IPS-18c (cell line): Measurements from ENCODE around the gene PPFIA2.
"Not testable (repeated sequence)": the region's sequence is repeated elsewhere in the genome, so short reads cannot be mapped to it uniquely, and the experiment has no call there.

Experiments
- H3K4me3 ChIP-seq: 2 replicates; pipeline ENCODE4 v1.7.0; 2013; ENCODE audit warnings: low read depth, mild to moderate bottlenecking, low read length, moderate library complexity; ENCODE audit not compliant: insufficient read depth
- H3K9me3 ChIP-seq: one replicate; pipeline ENCODE4 v1.6.1; 2013; ENCODE audit warnings: mild to moderate bottlenecking, low read length, moderate library complexity; ENCODE audit not compliant: control insufficient read depth, insufficient read depth

The PPFIA2 gene

GRCh38 chr12:81591256-81591655, 167.9 kb downstream of the PPFIA2 start:
- Histone ChIP-seq H3K9me3 (no peaks in the 10 kb centered on the region), H3K4me3 (no peak overlapping the region)

DNA sequence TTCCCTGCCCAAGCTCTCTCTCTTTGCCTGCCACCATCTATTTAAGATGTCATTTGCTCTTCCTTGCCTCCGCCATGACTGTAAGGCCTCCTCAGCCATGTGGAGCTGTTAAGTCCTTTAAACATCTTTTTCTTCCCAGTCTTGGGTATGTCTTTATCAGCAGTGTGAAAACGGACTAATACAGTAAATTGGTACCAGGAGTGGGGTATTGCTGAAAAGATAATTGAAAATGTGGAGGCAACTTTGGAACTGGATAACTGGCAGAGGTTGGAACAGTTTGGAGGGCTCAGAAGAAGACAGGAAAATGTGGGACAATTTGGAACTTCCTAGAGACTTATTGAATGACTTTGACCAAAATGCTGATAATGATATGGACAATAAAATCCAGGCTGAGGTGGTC, 168.4 kb downstream of the PPFIA2 start:
- not testable (repeated sequence) for H3K9me3 ChIP-seq

GRCh38 chr12:81588235-81589008, 170.7 kb downstream of the PPFIA2 start:
- H3K4me3 ChIP-seq = no peak overlapping the region

More for the DNA sequence above, 168.4 kb downstream of the PPFIA2 start:
- not testable (repeated sequence) for H3K4me3 ChIP-seq

GRCh38 chr12:81585787-81586186, 173.4 kb downstream of the PPFIA2 start:
- Histone ChIP-seq H3K4me3 (no peak overlapping the region), H3K9me3 (no peaks in the 10 kb centered on the region)

More at GRCh38 chr12:81588235-81589008, 170.7 kb downstream of the PPFIA2 start:
- no peaks in the 10 kb centered on the region for H3K9me3 ChIP-seq

DNA sequence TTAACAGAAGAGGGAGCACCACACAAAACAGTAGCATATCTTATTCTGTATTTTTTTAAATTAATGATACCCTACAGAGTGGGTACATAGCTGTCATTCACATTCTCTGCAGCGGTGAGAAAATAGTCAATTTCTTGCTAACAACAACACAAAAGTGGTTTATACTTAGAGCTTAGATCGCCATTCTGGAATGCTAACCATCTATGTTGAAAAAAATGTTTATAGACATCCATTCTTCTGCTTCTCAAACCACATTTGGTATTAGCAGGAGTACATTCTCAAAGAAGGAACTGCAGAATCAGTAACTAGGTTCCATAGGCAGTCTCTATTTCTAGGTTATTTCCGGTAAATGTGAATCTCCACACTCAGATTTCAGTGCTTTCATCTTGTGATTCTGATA, 185.9 kb downstream of the PPFIA2 start:
- Histone ChIP-seq H3K9me3 (no peaks in the 10 kb centered on the region), H3K4me3 (no peak overlapping the region)

GRCh38 chr12:81572411-81572810, 186.7 kb downstream of the PPFIA2 start:
- Histone ChIP-seq H3K4me3 (no peak overlapping the region), H3K9me3 (no peaks in the 10 kb centered on the region)

- Histone ChIP-seq H3K9me3 (peaks cover 2% of the 10 kb centered on the region), H3K4me3 (no peak overlapping the region)
Observed at GRCh38 chr12:81570234-81570633, 188.9 kb downstream of the PPFIA2 start.

DNA sequence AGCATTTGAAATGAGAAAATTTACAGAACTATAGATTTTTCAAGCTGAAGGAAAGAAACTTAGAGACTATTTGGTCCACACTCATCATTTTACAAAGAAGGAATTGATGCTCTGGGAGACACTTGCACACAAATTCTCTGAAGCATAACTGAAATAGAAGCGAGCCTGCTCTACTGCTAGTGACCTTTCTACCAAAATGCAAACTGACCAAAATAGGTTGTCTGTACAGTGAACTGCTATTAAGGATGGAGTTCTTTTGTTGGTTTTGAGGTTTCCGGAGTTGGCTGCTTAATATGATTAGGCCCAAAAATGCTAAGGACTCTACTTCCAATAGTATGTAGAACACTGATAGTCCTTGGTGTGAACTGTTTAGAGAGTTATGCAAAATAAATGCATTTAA, 194.9 kb downstream of the PPFIA2 start:
- Histone ChIP-seq H3K4me3 (no peak overlapping the region), H3K9me3 (peaks cover 2% of the 10 kb centered on the region)

DNA sequence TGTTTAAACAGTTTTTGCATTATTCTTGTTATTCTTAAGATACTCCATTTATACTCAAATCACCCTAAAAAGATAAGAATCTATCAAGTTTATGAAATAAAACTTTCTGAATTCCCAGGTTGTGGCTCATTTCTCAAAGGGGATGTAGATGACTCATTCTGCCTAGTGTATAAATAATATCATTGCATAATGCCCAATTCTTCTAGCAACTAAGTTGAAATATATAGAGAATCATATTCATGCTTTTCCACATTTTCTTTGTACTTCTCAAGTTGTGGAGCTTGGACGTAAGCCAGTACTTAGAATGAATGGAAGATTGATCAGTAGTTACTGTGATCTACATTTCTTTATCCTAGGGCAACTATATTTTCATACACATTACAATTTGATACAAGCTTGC, 201.1 kb downstream of the PPFIA2 start:
- H3K9me3 ChIP-seq = no peaks in the 10 kb centered on the region

GRCh38 chr12:81546811-81547210, 212.3 kb downstream of the PPFIA2 start:
- H3K9me3 ChIP-seq = no peaks in the 10 kb centered on the region
- no peak overlapping the region for H3K4me3 ChIP-seq

More for the DNA sequence above, 201.1 kb downstream of the PPFIA2 start:
- no peak overlapping the region for H3K4me3 ChIP-seq

DNA sequence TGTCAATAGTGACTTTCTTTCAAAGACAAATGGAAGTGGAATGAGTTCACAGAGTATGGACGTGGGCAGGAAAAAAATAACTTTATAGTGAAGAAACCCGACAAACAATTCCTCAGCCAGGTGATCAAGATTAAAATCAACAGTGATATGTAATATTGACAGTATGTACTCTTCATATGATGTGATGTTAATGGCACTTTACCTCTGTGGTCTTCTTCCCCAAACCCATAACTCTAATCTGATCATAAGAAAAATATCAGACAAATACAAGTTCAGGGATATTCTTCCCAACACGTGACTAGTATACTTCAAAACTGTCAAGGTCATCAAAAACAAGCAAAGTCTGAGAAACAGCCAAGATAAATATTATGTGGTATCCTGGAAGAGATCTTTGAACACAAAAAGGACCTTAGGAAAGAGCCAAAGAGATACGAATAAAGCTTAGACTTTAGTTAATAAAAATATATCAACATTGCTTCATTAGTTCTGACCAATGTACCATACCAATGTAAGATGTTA, 215.5 kb downstream of the PPFIA2 start:
- no peak overlapping the region for H3K4me3 ChIP-seq
- no peaks in the 10 kb centered on the region for H3K9me3 ChIP-seq

DNA sequence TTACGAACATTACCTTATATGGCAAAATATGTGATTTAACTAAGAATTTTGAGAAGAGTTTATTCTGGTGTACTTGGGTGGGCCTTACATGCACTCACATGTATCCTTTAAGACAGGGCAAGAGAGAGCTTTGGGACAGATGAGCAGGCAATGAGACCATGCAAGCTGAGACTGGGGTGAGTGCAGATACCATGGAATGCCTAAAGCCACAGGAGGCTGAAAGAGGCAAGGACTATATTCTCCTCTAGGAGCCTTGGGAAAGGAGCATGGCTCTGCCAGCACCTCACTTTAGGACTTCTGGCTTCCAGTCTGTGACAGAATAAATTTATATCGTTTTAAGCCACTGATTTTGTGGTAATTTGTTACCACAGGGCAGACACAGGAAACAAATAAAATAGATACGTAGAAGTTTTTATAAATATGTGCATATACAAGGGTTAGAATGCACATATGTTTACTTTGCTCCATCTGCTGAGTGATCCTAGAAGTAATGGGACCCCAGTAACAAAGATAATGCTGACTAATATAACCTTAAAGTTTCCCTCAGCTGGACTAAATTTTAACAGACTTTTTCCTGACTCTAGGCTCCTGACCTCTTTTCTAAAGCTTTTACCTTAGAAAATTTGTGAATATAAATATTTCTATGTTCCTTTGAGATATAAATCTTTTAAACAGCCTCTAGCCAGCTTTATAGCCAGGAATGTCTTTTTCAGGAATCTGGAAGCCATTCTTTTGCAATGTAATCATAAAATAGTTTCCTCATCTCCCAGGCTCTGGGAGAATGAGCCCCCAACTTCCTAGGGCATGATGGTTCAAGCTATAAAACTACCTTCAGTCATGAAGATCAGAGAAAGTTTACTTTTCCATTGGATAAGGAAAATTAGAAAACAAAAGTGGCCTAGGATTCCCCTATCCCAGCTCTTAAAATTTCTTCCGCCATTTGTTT, 216.8 kb downstream of the PPFIA2 start:
- Histone ChIP-seq H3K4me3 (no peak overlapping the region), H3K9me3 (no peaks in the 10 kb centered on the region)

GRCh38 chr12:81541121-81541520, 218.0 kb downstream of the PPFIA2 start:
- Histone ChIP-seq H3K4me3 (no peak overlapping the region), H3K9me3 (no peaks in the 10 kb centered on the region)

DNA sequence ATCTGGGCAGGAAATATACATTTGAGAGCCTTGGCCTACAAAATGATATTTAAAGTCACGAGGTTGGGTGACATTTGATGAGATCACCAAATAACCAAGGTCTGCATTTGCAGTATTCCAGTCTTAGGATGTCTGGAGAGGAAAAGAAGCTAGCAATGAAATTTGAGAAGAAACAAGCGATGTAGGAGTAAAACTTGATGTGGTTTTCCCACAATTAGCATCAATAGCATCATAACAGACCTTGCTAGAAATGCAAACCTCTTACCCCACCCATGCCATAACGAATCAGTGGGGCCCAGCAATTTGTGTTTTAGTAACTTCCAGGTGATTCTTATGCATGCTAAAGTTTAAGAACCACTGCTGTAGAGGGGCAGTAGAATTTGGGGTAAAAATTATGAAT, 219.9 kb downstream of the PPFIA2 start:
- Histone ChIP-seq H3K4me3 (no peak overlapping the region), H3K9me3 (no peaks in the 10 kb centered on the region)

DNA sequence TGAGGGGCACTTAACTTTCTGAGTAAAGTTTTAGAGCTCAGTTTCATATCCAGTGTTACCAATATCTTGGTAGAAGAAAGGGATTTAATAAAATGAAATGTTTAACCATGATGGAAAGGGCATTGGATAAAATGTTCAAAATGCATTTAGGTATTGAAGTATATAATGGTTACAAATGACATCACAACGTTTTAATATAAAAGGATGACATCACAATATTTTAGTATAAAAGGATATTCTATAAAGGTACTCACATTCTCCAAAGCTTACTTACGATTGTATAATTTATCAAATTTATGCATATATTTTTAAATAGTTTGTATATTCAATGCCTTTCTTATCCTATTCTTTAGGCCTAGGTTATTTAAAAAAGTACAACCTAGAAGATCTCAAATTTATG, 226.1 kb downstream of the PPFIA2 start:
- no peaks in the 10 kb centered on the region for H3K9me3 ChIP-seq
- H3K4me3 ChIP-seq = no peak overlapping the region

- no peak overlapping the region for H3K4me3 ChIP-seq
- no peaks in the 10 kb centered on the region for H3K9me3 ChIP-seq
Observed at GRCh38 chr12:81530352-81530751, 228.8 kb downstream of the PPFIA2 start.

DNA sequence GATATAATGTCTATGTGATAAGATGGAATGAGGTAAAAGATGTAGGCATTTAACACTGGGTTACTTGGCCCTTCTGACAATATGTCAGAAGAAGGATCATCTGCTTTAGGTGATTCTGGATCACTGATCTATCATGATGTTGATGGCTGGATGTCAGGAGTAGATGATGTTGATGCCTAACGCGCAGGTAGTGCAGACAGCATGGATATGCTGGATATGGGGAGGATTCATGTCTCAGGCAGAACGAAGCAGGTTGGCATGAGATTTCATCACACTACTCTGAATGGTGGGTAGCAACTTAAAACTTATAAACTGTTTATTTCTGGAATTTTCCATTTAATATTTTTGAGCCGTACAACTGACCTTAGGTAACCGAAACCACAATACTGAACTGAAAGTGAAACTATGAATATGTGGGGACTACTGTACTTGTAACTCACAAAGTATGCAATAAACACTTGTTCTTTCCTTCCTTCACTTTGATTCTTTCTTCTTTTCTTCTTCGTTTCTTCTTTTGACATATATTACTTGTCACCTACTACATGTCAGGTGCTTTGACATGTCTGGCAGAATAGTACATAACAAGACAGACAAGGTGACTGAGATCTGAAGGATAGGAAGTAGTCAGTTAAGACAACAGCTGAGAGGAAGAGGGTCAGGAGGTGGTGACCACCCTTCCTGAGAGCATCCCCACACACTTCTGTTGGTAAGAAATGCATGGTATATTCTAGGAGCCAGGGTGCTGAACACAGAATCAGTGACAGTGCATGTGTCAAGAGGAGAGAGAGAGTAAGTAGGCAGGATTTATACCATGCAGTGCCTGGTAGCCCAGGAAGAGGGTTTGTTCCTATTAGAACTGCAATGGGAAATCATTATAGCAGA, 238.8 kb downstream of the PPFIA2 start:
- H3K9me3 ChIP-seq = no peaks in the 10 kb centered on the region
- no peak overlapping the region for H3K4me3 ChIP-seq
